H1 (cell line): Measurements from ENCODE around the gene CLRN1. TPM values are rescaled to one million over a fixed set of nuclear protein-coding genes. Genes with fewer than 3 reads are reported as not detected.

Source experiments
- CTCF ChIA-PET: fragments of 300-600 bp; sonication (Branson Sonifier 250); formaldehyde crosslinking; loops from one replicate; lab custom pipeline; 2021; ENCODE audit not compliant: partially characterized antibody; lab: Charles Lee
- POLR2A ChIA-PET: fragments of 300-600 bp; sonication (Branson Sonifier 250); formaldehyde crosslinking; loops from one replicate; lab custom pipeline; 2021; ENCODE audit warnings: inconsistent platforms; ENCODE audit not compliant: partially characterized antibody; lab: Charles Lee
- DNase-seq, 2 experiments: peaks; one replicate each; pipeline versions ENCODE4 v3.0.0 to v3.0.0-alpha.2; 2010 to 2022; ENCODE audit warnings: low spot score in 2 of 2, low read depth in 1 of 2, mixed read lengths in 1 of 2
- FAIRE-seq: peaks from 2 replicates; lab custom pipeline; 2011; peaks lifted over from hg19 to GRCh38; lab: Jason Lieb, UNC
- H2AFZ ChIP-seq: 2 replicates; pipeline ENCODE4 v1.8.1; 2012; ENCODE audit warnings: low read length, inconsistent platforms
- H2AK5ac ChIP-seq: 2 replicates; pipeline ENCODE4 v1.6.1; 2013; ENCODE audit warnings: low read depth, low read length
- H2BK120ac ChIP-seq: replicated peaks from 2 replicates; pipeline ENCODE3; 2013; ENCODE audit warnings: low read depth, low read length, inconsistent platforms
- H2BK12ac ChIP-seq: 2 replicates; pipeline ENCODE4 v1.6.1; 2013; ENCODE audit warnings: low read depth, low read length
- H2BK15ac ChIP-seq: 2 replicates; pipeline ENCODE4 v1.6.1; 2013; ENCODE audit warnings: low read length
- H2BK20ac ChIP-seq: 2 replicates; pipeline ENCODE4 v1.6.1; 2013; ENCODE audit warnings: low read length
- H2BK5ac ChIP-seq: 2 replicates; pipeline ENCODE4 v1.6.1; 2013; ENCODE audit warnings: low read depth, low read length
- H3K14ac ChIP-seq: 2 replicates; pipeline ENCODE4 v1.6.1; 2013; ENCODE audit warnings: inconsistent platforms; ENCODE audit not compliant: insufficient read length
- H3K18ac ChIP-seq: 2 replicates; pipeline ENCODE4 v1.6.1; 2013; ENCODE audit warnings: low read length; ENCODE audit errors: extremely low read depth
- H3K23ac ChIP-seq: 2 replicates; pipeline ENCODE4 v1.6.1; 2013; ENCODE audit warnings: inconsistent platforms; ENCODE audit not compliant: insufficient read length
- H3K23me2 ChIP-seq: 2 replicates; pipeline ENCODE4 v1.6.1; 2013; ENCODE audit warnings: low read depth, low read length
- H3K27ac ChIP-seq: 2 replicates; pipeline ENCODE4 v1.6.1; 2011; ENCODE audit warnings: low read depth, low read length, inconsistent platforms
- H3K27me3 ChIP-seq, 4 experiments: replicated peaks in 1 of 4; 1 replicate in 1 of 4; 2 replicates in 3 of 4; pipeline versions ENCODE4 v1.6.1 to v1.8.1; 2011 to 2013; ENCODE audit warnings: low read length in 3 of 4, mild to moderate bottlenecking in 3 of 4, inconsistent platforms in 2 of 4, mixed read lengths in 2 of 4, moderate library complexity in 1 of 4; ENCODE audit not compliant: control insufficient read depth in 3 of 4, insufficient read depth in 3 of 4; ENCODE audit errors: extremely low read depth in 1 of 4
- H3K36me3 ChIP-seq, 4 experiments: 2 replicates each; pipeline versions ENCODE4 v1.6.1 to v1.8.1; 2011 to 2013; ENCODE audit warnings: mild to moderate bottlenecking in 4 of 4, low read length in 3 of 4, moderate library complexity in 2 of 4, control low read depth in 1 of 4, inconsistent platforms in 1 of 4; ENCODE audit not compliant: insufficient read depth in 4 of 4, control insufficient read depth in 2 of 4
- H3K4ac ChIP-seq: replicated peaks from 2 replicates; pipeline ENCODE3; 2013; ENCODE audit warnings: low read length, low read depth, mixed read lengths, inconsistent platforms; ENCODE audit not compliant: insufficient read length
- H3K4me1 ChIP-seq, 4 experiments: replicated peaks in 1 of 4; 1 replicate in 1 of 4; 2 replicates in 3 of 4; pipeline versions ENCODE4 v1.6.1 to v1.8.1; 2011 to 2013; ENCODE audit warnings: low read length in 3 of 4, inconsistent platforms in 2 of 4, mixed read lengths in 1 of 4; ENCODE audit not compliant: insufficient read depth in 4 of 4, control insufficient read depth in 3 of 4
- H3K4me2 ChIP-seq, 2 experiments: 2 replicates each; pipeline versions ENCODE4 v1.6.1 to v1.8.1; 2011 to 2013; ENCODE audit warnings: low read depth in 2 of 2, low read length in 2 of 2, control low read depth in 1 of 2, inconsistent platforms in 1 of 2, mild to moderate bottlenecking in 1 of 2; ENCODE audit not compliant: insufficient read depth in 1 of 2
- H3K4me3 ChIP-seq, 4 experiments: fragments of 200-600, 300-600 bp in 1 of 4; sonication (generic), shearing (Covaris generic), sonication (Bioruptor Twin) in 1 of 4; 2 replicates each; pipeline versions ENCODE4 v1.5.1 to v1.8.1; 2011 to 2016; ENCODE audit warnings: low read length in 4 of 4, low read depth in 3 of 4, control low read depth in 2 of 4, inconsistent platforms in 2 of 4, mild to moderate bottlenecking in 2 of 4, mixed read lengths in 1 of 4, moderate library complexity in 1 of 4; ENCODE audit not compliant: insufficient read depth in 2 of 4; ENCODE audit errors: extremely low read depth in 1 of 4
- H3K56ac ChIP-seq: replicated peaks from 2 replicates; pipeline ENCODE3; 2013; ENCODE audit warnings: low read depth, mild to moderate bottlenecking, mixed read lengths, low read length, inconsistent platforms; ENCODE audit not compliant: insufficient read length
- H3K79me1 ChIP-seq: 2 replicates; pipeline ENCODE4 v1.6.1; 2013; ENCODE audit warnings: low read depth, low read length, control low read depth
- H3K79me2 ChIP-seq, 2 experiments: 2 replicates each; pipeline versions ENCODE4 v1.6.1 to v1.8.1; 2012 to 2013; ENCODE audit warnings: low read length in 2 of 2, mild to moderate bottlenecking in 2 of 2, inconsistent platforms in 1 of 2; ENCODE audit not compliant: insufficient read depth in 2 of 2, control insufficient read depth in 1 of 2
- H3K9ac ChIP-seq, 4 experiments: replicated peaks in 1 of 4; 1 replicate in 1 of 4; 2 replicates in 3 of 4; pipeline versions ENCODE4 v1.6.1 to v1.8.1; 2011 to 2013; ENCODE audit warnings: low read depth in 3 of 4, low read length in 3 of 4, control low read depth in 2 of 4, mild to moderate bottlenecking in 2 of 4, moderate library complexity in 2 of 4, inconsistent platforms in 1 of 4; ENCODE audit errors: extremely low read depth in 1 of 4
- H3K9me3 ChIP-seq, 2 experiments: 2 replicates each; pipeline versions ENCODE4 v1.6.1 to v1.8.1; 2012 to 2013; ENCODE audit warnings: mild to moderate bottlenecking in 2 of 2, moderate library complexity in 2 of 2, control low read depth in 1 of 2, inconsistent platforms in 1 of 2, low read depth in 1 of 2, low read length in 1 of 2, mixed read lengths in 1 of 2; ENCODE audit not compliant: insufficient read depth in 2 of 2
- H4K20me1 ChIP-seq, 2 experiments: replicated peaks in 1 of 2; 2 replicates each; pipeline versions ENCODE3 to v1.8.1; 2011 to 2013; ENCODE audit warnings: inconsistent platforms in 2 of 2, low read length in 2 of 2, mild to moderate bottlenecking in 1 of 2; ENCODE audit not compliant: insufficient read depth in 2 of 2, control insufficient read depth in 1 of 2
- H4K5ac ChIP-seq: 2 replicates; pipeline ENCODE4 v1.6.1; 2013; ENCODE audit warnings: low read length, low read depth, mixed read lengths, inconsistent platforms; ENCODE audit not compliant: insufficient read length
- H4K8ac ChIP-seq: 2 replicates; pipeline ENCODE4 v1.8.0; 2013; ENCODE audit warnings: mild to moderate bottlenecking, moderate library complexity, low read length, inconsistent platforms; ENCODE audit not compliant: insufficient read depth; ENCODE audit errors: extremely low read depth
- H4K91ac ChIP-seq: replicated peaks from 2 replicates; pipeline ENCODE3; 2013; ENCODE audit warnings: low read length, mixed read lengths, inconsistent platforms; ENCODE audit not compliant: insufficient read length
- BRCA1 ChIP-seq: IDR thresholded peaks from 2 replicates; pipeline ENCODE4 v1.6.1; 2012; ENCODE audit warnings: low read depth, low read length, improper control_type of control experiment
- HDAC2 ChIP-seq, 2 experiments: fragments of 300-600 bp in 1 of 2; sonication (generic) in 1 of 2; IDR thresholded peaks; 2 replicates each; pipeline ENCODE4 v1.6.1; 2011 to 2012; ENCODE audit warnings: low read depth in 2 of 2, low read length in 2 of 2, mild to moderate bottlenecking in 2 of 2, moderate library complexity in 2 of 2, borderline replicate concordance in 1 of 2, inconsistent platforms in 1 of 2
- POLR2A ChIP-seq, 2 experiments: IDR thresholded peaks; 1 replicate in 1 of 2; 2 replicates in 1 of 2; pipeline ENCODE4 v1.6.1; 2011; ENCODE audit warnings: low read depth in 2 of 2, low read length in 2 of 2, mild to moderate bottlenecking in 2 of 2; ENCODE audit errors: control extremely low read depth in 1 of 2
- RFX5 ChIP-seq: IDR thresholded peaks from 2 replicates; pipeline ENCODE4 v1.6.1; 2011; ENCODE audit warnings: low read depth, low read length, improper control_type of control experiment, borderline replicate concordance
- RXRA ChIP-seq: IDR thresholded peaks from 2 replicates; pipeline ENCODE4 v1.6.1; 2011; ENCODE audit warnings: low read depth, mild to moderate bottlenecking, low read length, moderate library complexity; ENCODE audit not compliant: insufficient read depth
- SRF ChIP-seq: IDR thresholded peaks from 2 replicates; pipeline ENCODE4 v1.6.1; 2011; ENCODE audit warnings: mild to moderate bottlenecking, low read depth, low read length, moderate library complexity
- WGBS, 2 experiments: shearing (Covaris generic) in 1 of 2; methylation state at CpG; one replicate each; pipeline versions ENCODE4 v1.1.6 to v1.1.7; 2013 to 2015; ENCODE audit warnings: low lambda C conversion rate in 2 of 2, mixed read lengths in 2 of 2, inconsistent platforms in 1 of 2, low coverage in 1 of 2, missing lambda C conversion rate in 1 of 2; ENCODE audit not compliant: insufficient replicate concordance in 2 of 2, insufficient coverage in 1 of 2, insufficient read length in 1 of 2; ENCODE audit errors: extremely low coverage in 1 of 2, missing lambda C conversion rate in 1 of 2; 5-methylcytosine and 5-hydroxymethylcytosine counted together
- polyA plus RNA-seq, 7 experiments: library from polyadenylated mRNA; depleted of rRNA in 3 of 7; stranded (reverse) in 5 of 7; unstranded in 2 of 7; fragments of >200 nt in 5 of 7; fragments of 200-250 nt in 2 of 7; gene quantifications; 1 replicate in 5 of 7; 2 replicates in 1 of 7; 4 replicates in 1 of 7; pipeline versions ENCODE4 v1.2.1 to v1.2.3, GENCODE V29; 2011 to 2013; ENCODE audit warnings: missing spikeins in 2 of 7, mixed read lengths in 2 of 7
- total RNA-seq: library from RNA; stranded (reverse); fragmentation: NEBNext Ultra II Directional; extraction: Animal tissue kit (Norgen Biotek cat#: 25700); gene quantifications from 2 replicates; pipeline ENCODE4 v1.2.1, GENCODE V29; 2021
- TF ChIP-seq, protein P1 (sequence below): IDR thresholded peaks from 2 replicates; pipeline ENCODE4 v1.6.1; 2011; ENCODE audit warnings: low read length, improper control_type of control experiment

The CLRN1 gene
- total and polyA plus RNA-seq, 2 of the 8 experiments (the other 6 are each of a cell fraction or from before 2014, with no cell fraction given), result 0.20 to 0.35 TPM

DNA sequence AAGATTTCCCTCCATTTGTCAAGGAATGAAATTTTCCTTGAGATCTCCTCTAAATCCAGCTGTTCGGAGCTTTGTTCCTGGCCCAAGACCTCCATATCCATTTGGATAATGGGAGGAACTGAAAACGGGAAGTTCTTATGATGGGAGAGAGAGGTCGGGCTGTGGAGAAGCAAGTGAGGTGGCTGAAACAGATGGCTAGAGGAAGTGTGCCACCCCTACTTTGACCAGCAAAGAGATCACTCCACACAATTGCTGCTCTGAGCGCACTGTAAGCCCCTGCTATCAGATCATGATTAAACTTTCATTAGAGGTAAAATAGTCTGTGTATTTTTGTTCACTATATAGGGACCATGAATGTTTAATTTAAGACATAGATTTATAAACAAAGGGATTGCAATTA is 67.2 kb downstream of the CLRN1 start, which contains the start of gene MINDY4B:
Gene MINDY4B, minus strand, starts transcription at position 101 of the 400 bp plus-strand sequence. Its CDS starts 0 bp downstream, at position 101.
- Histone ChIP-seq H3K27me3 (no peaks in the 10 kb centered on the region), H3K27ac (no peak within 1 kb of the TSS)

More for the DNA sequence above, 67.2 kb downstream of the CLRN1 start, which contains the start of gene MINDY4B:
- Histone ChIP-seq H4K5ac (no peak within 1 kb of the TSS), H3K4me2 (no peak within 1 kb of the TSS), H2BK20ac (no peak within 1 kb of the TSS), H3K23ac (no peak within 1 kb of the TSS), H3K4me1 (no peaks in the 10 kb centered on the region), H3K9me3 (no peaks in the 10 kb centered on the region), H2BK5ac (no peak within 1 kb of the TSS), H3K4me3 (no peak within 1 kb of the TSS), H3K56ac (no peak within 1 kb of the TSS), H3K36me3 (no peaks in the 10 kb centered on the region), H2BK12ac (no peak within 1 kb of the TSS), H2AFZ (peak within 1 kb of the TSS; percentile 31; the same call in 1 of the 2 replicates), H3K4ac (no peak within 1 kb of the TSS), H2AK5ac (no peak within 1 kb of the TSS), H3K18ac (no peak within 1 kb of the TSS), H3K23me2 (no peaks in the 10 kb centered on the region), H3K14ac (no peak within 1 kb of the TSS), H4K91ac (no peak within 1 kb of the TSS), H3K9ac (no peak within 1 kb of the TSS), H2BK120ac (no peak within 1 kb of the TSS), H4K20me1 (no peaks in the 10 kb centered on the region), H3K79me1 (no peaks in the 10 kb centered on the region), H3K79me2 (no peaks in the 10 kb centered on the region), H4K8ac (no peak within 1 kb of the TSS), H2BK15ac (no peak within 1 kb of the TSS)
- DNase-seq (no peak), FAIRE-seq (no peak)
- ChIA-PET CTCF (interaction anchor here (1.1 kb wide), 1 partner anchor 11 kb away, joined by 3 read pairs; no protein-coding TSS in a partner anchor), POLR2A (no interaction called here)
- TF ChIP-seq BRCA1, result no peak
- no peak for TF ChIP-seq SRF
- no peak for TF ChIP-seq HDAC2 (IDR thresholded peaks at IDR 0.05; ENCODE audit: borderline replicate concordance in 1 of 2, low read depth in 2 of 2, low read length in 2 of 2)
- TF ChIP-seq, protein P1, sequence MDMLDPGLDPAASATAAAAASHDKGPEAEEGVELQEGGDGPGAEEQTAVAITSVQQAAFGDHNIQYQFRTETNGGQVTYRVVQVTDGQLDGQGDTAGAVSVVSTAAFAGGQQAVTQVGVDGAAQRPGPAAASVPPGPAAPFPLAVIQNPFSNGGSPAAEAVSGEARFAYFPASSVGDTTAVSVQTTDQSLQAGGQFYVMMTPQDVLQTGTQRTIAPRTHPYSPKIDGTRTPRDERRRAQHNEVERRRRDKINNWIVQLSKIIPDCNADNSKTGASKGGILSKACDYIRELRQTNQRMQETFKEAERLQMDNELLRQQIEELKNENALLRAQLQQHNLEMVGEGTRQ, result no peak
- no peak for TF ChIP-seq RXRA
- TF ChIP-seq POLR2A (IDR thresholded peaks at IDR 0.05; ENCODE audit: control extremely low read depth in 1 of 2, low read depth in 2 of 2, low read length in 2 of 2), result no peak
- no peak for TF ChIP-seq RFX5
- 87% methylated on average over 4 of the region's 4 CpGs; no CpG with 5 or more reads in 1 of the 2 experiments for WGBS, 2 experiments
